Measurements from ENCODE around the gene TSG101. TPM values are rescaled to one million over a fixed set of nuclear protein-coding genes. Genes with fewer than 3 reads are reported as not detected.

TSG101 gene
- total and polyA plus RNA-seq, 2 experiments from 2014 or later = 59.4 to 102 TPM

GRCh38 chr11:18472587-18472986, 54.2 kb downstream of the TSG101 start (continued):
- no peak for TF ChIP-seq REST (IDR thresholded peaks at IDR 0.05; ENCODE audit: unreplicated experiment)
- TF ChIP-seq ZNF114 (CRISPR knock-in tag; IDR thresholded peaks at IDR 0.05) = no peak
- no peak for TF ChIP-seq ZNF331 (CRISPR knock-in tag; IDR thresholded peaks at IDR 0.05; ENCODE audit: low read depth)
- no peak for TF ChIP-seq CREB1 (CRISPR knock-in tag; IDR thresholded peaks at IDR 0.05; ENCODE audit: low read depth)
- TF ChIP-seq POLR2AphosphoS5 (IDR thresholded peaks at IDR 0.05; ENCODE audit: low read depth) = no peak
- no peak for TF ChIP-seq ETS1 (IDR thresholded peaks at IDR 0.05)
- no peak for TF ChIP-seq JUNB (IDR thresholded peaks at IDR 0.05; ENCODE audit: unreplicated experiment)

GRCh38 chr11:18471995-18472394, 54.7 kb downstream of the TSG101 start:
- no peak for ATAC-seq
- no peaks in the 10 kb centered on the region for H3K79me2 ChIP-seq (replicated peaks; ENCODE audit: insufficient read depth)
- H3F3A ChIP-seq (replicated peaks; ENCODE audit: low read depth) = no peaks in the 10 kb centered on the region
- H2AFZ ChIP-seq = no peak overlapping the region
- no peak overlapping the region for H3K4me3 ChIP-seq
- no peaks in the 10 kb centered on the region for H3K4me1 ChIP-seq (ENCODE audit: insufficient read depth)
- H4K20me1 ChIP-seq (replicated peaks; ENCODE audit: insufficient read depth) = no peaks in the 10 kb centered on the region
- H3K4me2 ChIP-seq = no peak overlapping the region
- no peak overlapping the region for H3K27ac Mint-ChIP-seq
- no peaks in the 10 kb centered on the region for H3K27me3 Mint-ChIP-seq (ENCODE audit: insufficient read depth, low read depth, poor library complexity)
- no peaks in the 10 kb centered on the region for H3K9me2 ChIP-seq (ENCODE audit: insufficient read depth)
- H3K27ac ChIP-seq (ENCODE audit: low read depth) = no peak overlapping the region
- no peaks in the 10 kb centered on the region for H3K4me1 Mint-ChIP-seq
- TF ChIP-seq POLR2AphosphoS5 (IDR thresholded peaks at IDR 0.05; ENCODE audit: low read depth) = no peak
- no peak for TF ChIP-seq REST (IDR thresholded peaks at IDR 0.05; ENCODE audit: unreplicated experiment)
- DNase-seq (ENCODE audit: low spot score) = no peak
- no peaks in the 10 kb centered on the region for H3K27me3 ChIP-seq (ENCODE audit: insufficient read depth)
- H3K36me3 Mint-ChIP-seq (ENCODE audit: low read depth) = peaks cover 6% of the 10 kb centered on the region; the same call in 2 of the 3 replicates
- H3K4me3 Mint-ChIP-seq = no peak overlapping the region
- H3K36me3 ChIP-seq (ENCODE audit: insufficient read depth) = no peaks in the 10 kb centered on the region
- H3K9me3 Mint-ChIP-seq = no peaks in the 10 kb centered on the region
